GM12878 (cell line): ENCODE results near the gene PCSK6. TPM values are rescaled to one million over a fixed set of nuclear protein-coding genes. Genes with fewer than 3 reads are reported as not detected.

Experiments used
- ATAC-seq: fragments of 200-7000 bp; cut with Tn5 transposase; 3 replicates; pipeline ENCODE4 v1.9.1; 2020; ENCODE audit warnings: mild to moderate bottlenecking, moderate library complexity
- BruUV-seq: library from RNA; stranded (reverse); fragments of 400-500 nt; replicated peaks from 2 replicates; lab custom pipeline; 2021; lab: Mats Ljungman, UMichigan
- CTCF ChIA-PET: fragments of 300-600 bp; sonication (Branson Sonifier 250); formaldehyde crosslinking; extraction: SDS; loops from one replicate; lab custom pipeline; 2021; ENCODE audit warnings: inconsistent platforms; lab: Yijun Ruan, JAX
- POLR2A ChIA-PET: fragments of 350-600 bp; formaldehyde crosslinking; extraction: SDS; loops from one replicate; lab custom pipeline; 2021; ENCODE audit warnings: inconsistent platforms; lab: Charles Lee
- RAD21 ChIA-PET: fragments of 300-600 bp; sonication (Branson Sonifier 250); formaldehyde crosslinking; loops from one replicate; lab custom pipeline; 2023; ENCODE audit warnings: antibody characterized with exemption; ENCODE audit not compliant: unreplicated experiment; lab: Charles Lee
- SMC1A ChIA-PET: fragments of 300-600 bp; sonication (Branson Sonifier 250); formaldehyde crosslinking; loops from one replicate; lab custom pipeline; 2023; ENCODE audit not compliant: unreplicated experiment, uncharacterized antibody; lab: Charles Lee
- DNase-seq: peaks from one replicate; pipeline ENCODE4 v3.0.0-alpha.2; 2011; ENCODE audit warnings: low read depth, low spot score
- FAIRE-seq: peaks from 3 replicates; lab custom pipeline; 2011; peaks lifted over from hg19 to GRCh38; lab: Jason Lieb, UNC
- H2AFZ ChIP-seq: 2 replicates; pipeline ENCODE4 v1.6.0; 2011; ENCODE audit warnings: low read depth, low read length, control low read depth; ENCODE audit not compliant: control insufficient read depth
- H3K27ac ChIP-seq: 2 replicates; pipeline ENCODE4 v1.5.1; 2011; ENCODE audit warnings: control low read depth; ENCODE audit not compliant: control insufficient read depth, insufficient read depth
- H3K27me3 ChIP-seq, 2 experiments: replicated peaks in 1 of 2; 2 replicates each; pipeline versions ENCODE4 v1.6.0 to v1.6.1; 2011; ENCODE audit warnings: low read length in 1 of 2; ENCODE audit not compliant: control insufficient read depth in 2 of 2, insufficient read depth in 2 of 2
- H3K36me3 ChIP-seq, 2 experiments: 2 replicates each; pipeline ENCODE4 v1.5.1; 2011; ENCODE audit warnings: low read length in 1 of 2; ENCODE audit not compliant: control insufficient read depth in 2 of 2, insufficient read depth in 2 of 2
- H3K4me1 ChIP-seq: 2 replicates; pipeline ENCODE4 v1.6.1; 2011; ENCODE audit warnings: mild to moderate bottlenecking, low read length, moderate library complexity, mixed read lengths; ENCODE audit not compliant: control insufficient read depth, insufficient read depth
- H3K4me2 ChIP-seq: 2 replicates; pipeline ENCODE4 v1.6.0; 2011; ENCODE audit warnings: control low read depth; ENCODE audit not compliant: control insufficient read depth, insufficient read depth
- H3K4me3 ChIP-seq: fragments of 200-600 bp; sonication (generic); 2 replicates; pipeline ENCODE4 v1.5.1; 2016
- H3K79me2 ChIP-seq: 2 replicates; pipeline ENCODE4 v1.6.0; 2011; ENCODE audit warnings: low read length; ENCODE audit not compliant: control insufficient read depth, insufficient read depth
- H3K9ac ChIP-seq: 2 replicates; pipeline ENCODE4 v1.8.0; 2011; ENCODE audit warnings: low read length, control low read depth, mixed read lengths; ENCODE audit not compliant: control insufficient read depth, insufficient read depth
- H3K9me3 ChIP-seq: replicated peaks from 3 replicates; pipeline ENCODE4 v1.5.1; 2011; ENCODE audit warnings: mild to moderate bottlenecking, low read length; ENCODE audit not compliant: control insufficient read depth, insufficient read depth
- H4K20me1 ChIP-seq: 2 replicates; pipeline ENCODE4 v1.6.0; 2011; ENCODE audit not compliant: control insufficient read depth, insufficient read depth
- GATAD2B ChIP-seq: fragments of 450-650 bp; conservative IDR thresholded peaks from 2 replicates; pipeline ENCODE4 v1.6.1; 2017; ENCODE audit warnings: low read depth, mild to moderate bottlenecking, moderate library complexity
- PAX5 ChIP-seq: IDR thresholded peaks from 2 replicates; pipeline ENCODE4 v1.6.1; 2011; ENCODE audit warnings: low read depth, low read length, borderline replicate concordance
- RBBP5 ChIP-seq: fragments of 200-600 bp; sonication (generic); conservative IDR thresholded peaks from 2 replicates; pipeline ENCODE4 v1.6.1; 2016
- SMC3 ChIP-seq: IDR thresholded peaks from 2 replicates; pipeline ENCODE4 v1.6.1; 2011; ENCODE audit warnings: low read length, improper control_type of control experiment, borderline replicate concordance
- TCF7 ChIP-seq: IDR thresholded peaks from 2 replicates; pipeline ENCODE4 v1.6.1; 2014; ENCODE audit warnings: antibody characterized with exemption, borderline replicate concordance
- ZBED1 ChIP-seq: IDR thresholded peaks from 2 replicates; pipeline ENCODE4 v1.6.1; 2016; ENCODE audit warnings: borderline replicate concordance
- WGBS: methylation state at CpG from one replicate; pipeline ENCODE4 v1.1.6; 2016; ENCODE audit warnings: low lambda C conversion rate; ENCODE audit not compliant: insufficient replicate concordance, insufficient coverage; ENCODE audit errors: missing lambda C conversion rate; 5-methylcytosine and 5-hydroxymethylcytosine counted together
- in situ Hi-C: fragments of 300-500 bp; cut with MboI; formaldehyde crosslinking; loops from 9 replicates; pipeline ENCODE4 v1.14.3; 2018; ENCODE audit warnings: mixed read lengths
- intact Hi-C: fragments of 100-400 bp; cut with micrococcal nuclease; formaldehyde crosslinking; loops from one replicate; pipeline ENCODE4 v1.14.2; 2022; ENCODE audit not compliant: unreplicated experiment
- polyA plus RNA-seq, 11 experiments: library from polyadenylated mRNA; depleted of rRNA in 4 of 11; unstranded in 6 of 11; stranded (reverse) in 5 of 11; fragments of >200 nt; fragmentation: Nextera tagmentation in 4 of 11; fragmentation: Illumina TruSeq in 1 of 11; extraction: Ambion mirVana in 4 of 11; extraction: Trizol in 1 of 11; gene quantifications; 1 replicate in 1 of 11; 2 replicates in 10 of 11; pipeline versions ENCODE4 v1.2.1 to v1.2.3, GENCODE V29; 2011 to 2016; ENCODE audit warnings: inconsistent platforms in 2 of 11, missing spikeins in 2 of 11, low read depth in 1 of 11
- total RNA-seq, 4 experiments: library from RNA; depleted of rRNA in 3 of 4; stranded (reverse); fragments of >200 nt in 3 of 4; fragmentation: Illumina TruSeq in 1 of 4; extraction: Trizol in 1 of 4; gene quantifications; 2 replicates each; pipeline versions ENCODE4 v1.2.1 to v1.2.3, GENCODE V29; 2013 to 2021
- TF ChIP-seq, protein P1 (sequence below): fragments of 450-650 bp; IDR thresholded peaks from 2 replicates; pipeline ENCODE4 v1.6.1; 2016; ENCODE audit warnings: mild to moderate bottlenecking, moderate library complexity, borderline replicate concordance

Gene PCSK6
- total and polyA plus RNA-seq, 10 of the 15 experiments (the other 5 are each of a cell fraction or from before 2014, with no cell fraction given), result 0.19 to 0.67 (median 0.25) TPM; not detected in 4

DNA sequence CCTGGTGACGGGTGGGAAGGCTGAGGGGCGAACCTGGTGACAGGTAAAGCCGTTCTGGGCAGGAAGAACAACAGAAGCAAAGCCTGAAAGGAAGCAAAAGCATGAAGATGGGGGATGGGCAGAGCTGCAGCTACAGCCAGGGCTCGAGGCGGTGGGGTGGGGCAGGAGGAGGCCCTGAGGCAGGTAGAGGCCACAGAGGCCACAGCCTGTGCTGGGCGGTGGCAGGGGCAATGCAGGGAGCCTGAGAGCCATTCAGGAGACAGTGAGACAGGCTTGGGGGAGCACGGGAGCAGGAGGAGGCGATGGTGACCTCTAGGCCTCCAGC, 8.2 kb downstream of the PCSK6 start:
- POLR2A ChIA-PET, result no interaction called here
- DNase-seq (no peak), ATAC-seq (no peak), FAIRE-seq (no peak)
- Histone ChIP-seq H3K9ac (no peak overlapping the region), H3K9me3 (no peaks in the 10 kb centered on the region), H3K27ac (no peak overlapping the region), H4K20me1 (no peaks in the 10 kb centered on the region), H3K4me1 (no peaks in the 10 kb centered on the region), H3K36me3 (no peaks in the 10 kb centered on the region), H3K27me3 (peaks cover 0 to 2% of the 10 kb centered on the region in 2 experiments; a peak in 2 of 4 replicates), H3K79me2 (no peaks in the 10 kb centered on the region), H3K4me2 (no peak overlapping the region), H2AFZ (no peak overlapping the region), H3K4me3 (no peak overlapping the region)
- intact Hi-C loops (no loop called here), in situ Hi-C loops (no loop called here)
- SMC1A ChIA-PET, result no interaction called here
- WGBS, result 18% methylated on average over 8 of the region's 8 CpGs
- TF ChIP-seq, protein P1, sequence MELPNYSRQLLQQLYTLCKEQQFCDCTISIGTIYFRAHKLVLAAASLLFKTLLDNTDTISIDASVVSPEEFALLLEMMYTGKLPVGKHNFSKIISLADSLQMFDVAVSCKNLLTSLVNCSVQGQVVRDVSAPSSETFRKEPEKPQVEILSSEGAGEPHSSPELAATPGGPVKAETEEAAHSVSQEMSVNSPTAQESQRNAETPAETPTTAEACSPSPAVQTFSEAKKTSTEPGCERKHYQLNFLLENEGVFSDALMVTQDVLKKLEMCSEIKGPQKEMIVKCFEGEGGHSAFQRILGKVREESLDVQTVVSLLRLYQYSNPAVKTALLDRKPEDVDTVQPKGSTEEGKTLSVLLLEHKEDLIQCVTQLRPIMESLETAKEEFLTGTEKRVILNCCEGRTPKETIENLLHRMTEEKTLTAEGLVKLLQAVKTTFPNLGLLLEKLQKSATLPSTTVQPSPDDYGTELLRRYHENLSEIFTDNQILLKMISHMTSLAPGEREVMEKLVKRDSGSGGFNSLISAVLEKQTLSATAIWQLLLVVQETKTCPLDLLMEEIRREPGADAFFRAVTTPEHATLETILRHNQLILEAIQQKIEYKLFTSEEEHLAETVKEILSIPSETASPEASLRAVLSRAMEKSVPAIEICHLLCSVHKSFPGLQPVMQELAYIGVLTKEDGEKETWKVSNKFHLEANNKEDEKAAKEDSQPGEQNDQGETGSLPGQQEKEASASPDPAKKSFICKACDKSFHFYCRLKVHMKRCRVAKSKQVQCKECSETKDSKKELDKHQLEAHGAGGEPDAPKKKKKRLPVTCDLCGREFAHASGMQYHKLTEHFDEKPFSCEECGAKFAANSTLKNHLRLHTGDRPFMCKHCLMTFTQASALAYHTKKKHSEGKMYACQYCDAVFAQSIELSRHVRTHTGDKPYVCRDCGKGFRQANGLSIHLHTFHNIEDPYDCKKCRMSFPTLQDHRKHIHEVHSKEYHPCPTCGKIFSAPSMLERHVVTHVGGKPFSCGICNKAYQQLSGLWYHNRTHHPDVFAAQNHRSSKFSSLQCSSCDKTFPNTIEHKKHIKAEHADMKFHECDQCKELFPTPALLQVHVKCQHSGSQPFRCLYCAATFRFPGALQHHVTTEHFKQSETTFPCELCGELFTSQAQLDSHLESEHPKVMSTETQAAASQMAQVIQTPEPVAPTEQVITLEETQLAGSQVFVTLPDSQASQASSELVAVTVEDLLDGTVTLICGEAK, result no peak
- TF ChIP-seq GATAD2B, result no peak
- TF ChIP-seq RBBP5, result no peak
- no peak for TF ChIP-seq PAX5
- TF ChIP-seq SMC3, result no peak
- no peak for TF ChIP-seq ZBED1
- TF ChIP-seq TCF7, result no peak
- RAD21 ChIA-PET, result no interaction called here
- no TSS peak for BruUV-seq
- CTCF ChIA-PET, result no interaction called here
